RWPE2 (cell line): Measurements from ENCODE around the gene SLC12A9.
"Not testable (repeated sequence)": the region's sequence is repeated elsewhere in the genome, so short reads cannot be mapped to it uniquely, and the experiment has no call there.

ENCODE experiments used
- ATAC-seq: fragments of 200-7000 bp; cut with Tn5 transposase; 3 replicates; pipeline ENCODE4 v1.9.1; 2021; ENCODE audit warnings: low read depth
- DNase-seq: peaks from one replicate; pipeline ENCODE4 v3.0.0-alpha.2; 2020; ENCODE audit warnings: low spot score
- H3K27ac ChIP-seq: fragments of 450-650 bp; 2 replicates; pipeline ENCODE4 v1.5.1; 2017; ENCODE audit warnings: mild to moderate bottlenecking; ENCODE audit not compliant: poor library complexity, severe bottlenecking
- H3K27me3 ChIP-seq: fragments of 250-450 bp; sonication (Bioruptor Pico); 2 replicates; pipeline ENCODE4 v1.5.1; 2021; ENCODE audit warnings: mild to moderate bottlenecking, moderate library complexity; ENCODE audit not compliant: insufficient read depth, poor library complexity, severe bottlenecking
- H3K36me3 ChIP-seq: fragments of 250-450 bp; sonication (Bioruptor Pico); 2 replicates; pipeline ENCODE4 v1.5.1; 2020; ENCODE audit warnings: low read depth, mild to moderate bottlenecking, moderate library complexity
- H3K4me1 ChIP-seq: fragments of 250-450 bp; sonication (Bioruptor Pico); 2 replicates; pipeline ENCODE4 v1.5.1; 2021; ENCODE audit warnings: mild to moderate bottlenecking, moderate library complexity; ENCODE audit not compliant: insufficient read depth, poor library complexity, severe bottlenecking
- H3K4me3 ChIP-seq: fragments of 250-450 bp; sonication (Bioruptor Pico); 2 replicates; pipeline ENCODE4 v1.5.1; 2021; ENCODE audit warnings: mild to moderate bottlenecking, moderate library complexity; ENCODE audit not compliant: severe bottlenecking
- H3K9me3 ChIP-seq: fragments of 250-450 bp; sonication (Bioruptor Pico); 2 replicates; pipeline ENCODE4 v1.5.1; 2021; ENCODE audit warnings: mild to moderate bottlenecking, moderate library complexity; ENCODE audit not compliant: severe bottlenecking
- CTCF ChIP-seq: fragments of 450-650 bp; IDR thresholded peaks from one replicate; pipeline ENCODE4 v1.5.1; 2017; ENCODE audit warnings: mild to moderate bottlenecking, moderate library complexity; ENCODE audit not compliant: poor library complexity, severe bottlenecking

Gene SLC12A9

GRCh38 chr7:100854146-100854895, 1.8 kb downstream of the SLC12A9 start:
- ATAC-seq: no peak

GRCh38 chr7:100854899-100855298, 2.4 kb downstream of the SLC12A9 start:
- not testable (repeated sequence) for ATAC-seq, H3K27ac ChIP-seq, H3K4me3 ChIP-seq, H3K9me3 ChIP-seq, DNase-seq, H3K4me1 ChIP-seq, H3K36me3 ChIP-seq, H3K27me3 ChIP-seq

More at GRCh38 chr7:100854146-100854895, 1.8 kb downstream of the SLC12A9 start:
- no peak overlapping the region for H3K27ac ChIP-seq
- H3K27me3 ChIP-seq: no peaks in the 10 kb centered on the region
- H3K4me1 ChIP-seq: peaks cover 3% of the 10 kb centered on the region
- DNase-seq: no peak
- no peak overlapping the region for H3K4me3 ChIP-seq
- H3K36me3 ChIP-seq: peaks cover 7% of the 10 kb centered on the region; the same call in 1 of the 2 replicates
- TF ChIP-seq CTCF: no peak
- H3K9me3 ChIP-seq: no peaks in the 10 kb centered on the region

GRCh38 chr7:100855515-100855914, 3.0 kb downstream of the SLC12A9 start:
- H3K36me3 ChIP-seq: peaks cover 8% of the 10 kb centered on the region
- peaks cover 3% of the 10 kb centered on the region for H3K4me1 ChIP-seq
- H3K27me3 ChIP-seq: no peaks in the 10 kb centered on the region
- DNase-seq (no peak), ATAC-seq (no peak)
- no peak for TF ChIP-seq CTCF
- no peak overlapping the region for H3K4me3 ChIP-seq
- no peak overlapping the region for H3K27ac ChIP-seq
- H3K9me3 ChIP-seq: no peaks in the 10 kb centered on the region

- peaks cover 3% of the 10 kb centered on the region for H3K4me1 ChIP-seq
- H3K36me3 ChIP-seq: peaks cover 12% of the 10 kb centered on the region
- no peaks in the 10 kb centered on the region for H3K27me3 ChIP-seq
- no peaks in the 10 kb centered on the region for H3K9me3 ChIP-seq
- no peak for DNase-seq
- H3K4me3 ChIP-seq: no peak overlapping the region
- no peak for TF ChIP-seq CTCF
- no peak for ATAC-seq
- no peak overlapping the region for H3K27ac ChIP-seq
Measured at GRCh38 chr7:100856871-100857282, 4.4 kb downstream of the SLC12A9 start.

GRCh38 chr7:100859856-100860255, 7.3 kb downstream of the SLC12A9 start:
- ATAC-seq: no peak
- Histone ChIP-seq H3K27ac (no peak overlapping the region), H3K9me3 (no peaks in the 10 kb centered on the region), H3K4me3 (no peak overlapping the region), H3K36me3 (peaks cover 12% of the 10 kb centered on the region), H3K4me1 (no peaks in the 10 kb centered on the region), H3K27me3 (no peaks in the 10 kb centered on the region)
- no peak for DNase-seq
- TF ChIP-seq CTCF: no peak
